Esophagus muscularis mucosa (tissue), 4 donors: ENCODE results near the gene LRRN4.

Source experiments
- CTCF ChIP-seq, 3 experiments: fragments of 200-600 bp in 2 of 3; fragments of 450-650 bp in 1 of 3; sonication (generic) in 2 of 3; IDR thresholded peaks; one replicate each; pipeline ENCODE4 v1.5.1; 2017 to 2019; ENCODE audit warnings: antibody characterized with exemption in 3 of 3, mild to moderate bottlenecking in 2 of 3, moderate library complexity in 1 of 3
- EP300 ChIP-seq: sonication (generic); formaldehyde crosslinking; IDR thresholded peaks from one replicate; pipeline ENCODE4 v1.6.1; 2017; ENCODE audit warnings: antibody characterized with exemption
- POLR2A ChIP-seq: fragments of 450-650 bp; IDR thresholded peaks from one replicate; pipeline ENCODE4 v1.6.1; 2017; ENCODE audit warnings: antibody characterized with exemption, moderate library complexity, mild to moderate bottlenecking, low read depth
- POLR2AphosphoS5 ChIP-seq, 2 donors: sonication (generic); formaldehyde crosslinking; IDR thresholded peaks; one replicate each; pipeline ENCODE4 v1.6.1; 2017; ENCODE audit warnings: antibody characterized with exemption in 2 of 2

GRCh38 chr20:6074784-6075183 is 20.9 kb upstream of the LRRN4 start:
- TF ChIP-seq POLR2A (no peak), CTCF (IDR thresholded peaks at IDR 0.05) (no peak), POLR2AphosphoS5 (IDR thresholded peaks at IDR 0.05) (no peak), EP300 (no peak)
